Measurements from ENCODE around the gene SSU72. TPM values are rescaled to one million over a fixed set of nuclear protein-coding genes. Genes with fewer than 3 reads are reported as not detected.

The SSU72 gene
- total RNA-seq, 1 experiment from 2014 or later, result 104 TPM

DNA sequence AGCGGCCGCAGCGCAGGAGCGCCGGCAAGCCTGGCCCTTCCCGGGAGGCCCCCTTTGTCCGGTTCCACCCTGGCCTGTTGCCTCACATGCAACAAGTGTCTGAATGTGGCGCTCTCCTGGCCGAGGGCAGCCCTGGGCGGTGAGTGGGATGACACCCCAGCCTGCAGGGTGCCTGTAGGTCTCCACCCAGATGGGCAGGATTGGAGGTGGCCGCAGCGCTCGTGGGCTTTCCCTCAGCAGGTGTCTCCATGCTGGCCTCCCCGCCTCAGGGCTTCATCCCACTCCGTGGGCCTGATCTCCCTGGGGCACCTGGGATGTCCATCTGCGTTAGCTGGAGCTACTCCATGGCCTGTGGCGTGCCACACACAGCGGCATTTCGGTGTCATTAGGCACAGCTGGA lies 42.2 kb upstream of the SSU72 start:
- H3K4me3 Mint-ChIP-seq (ENCODE audit: unreplicated experiment), result peak overlapping the region; percentile 77
- no TSS peak for BruUV-seq (replicated peaks)
- CTCF ChIA-PET, result no interaction called here
- no peak for DNase-seq (ENCODE audit: unreplicated experiment)
- TF ChIP-seq, protein P1, sequence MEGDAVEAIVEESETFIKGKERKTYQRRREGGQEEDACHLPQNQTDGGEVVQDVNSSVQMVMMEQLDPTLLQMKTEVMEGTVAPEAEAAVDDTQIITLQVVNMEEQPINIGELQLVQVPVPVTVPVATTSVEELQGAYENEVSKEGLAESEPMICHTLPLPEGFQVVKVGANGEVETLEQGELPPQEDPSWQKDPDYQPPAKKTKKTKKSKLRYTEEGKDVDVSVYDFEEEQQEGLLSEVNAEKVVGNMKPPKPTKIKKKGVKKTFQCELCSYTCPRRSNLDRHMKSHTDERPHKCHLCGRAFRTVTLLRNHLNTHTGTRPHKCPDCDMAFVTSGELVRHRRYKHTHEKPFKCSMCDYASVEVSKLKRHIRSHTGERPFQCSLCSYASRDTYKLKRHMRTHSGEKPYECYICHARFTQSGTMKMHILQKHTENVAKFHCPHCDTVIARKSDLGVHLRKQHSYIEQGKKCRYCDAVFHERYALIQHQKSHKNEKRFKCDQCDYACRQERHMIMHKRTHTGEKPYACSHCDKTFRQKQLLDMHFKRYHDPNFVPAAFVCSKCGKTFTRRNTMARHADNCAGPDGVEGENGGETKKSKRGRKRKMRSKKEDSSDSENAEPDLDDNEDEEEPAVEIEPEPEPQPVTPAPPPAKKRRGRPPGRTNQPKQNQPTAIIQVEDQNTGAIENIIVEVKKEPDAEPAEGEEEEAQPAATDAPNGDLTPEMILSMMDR (IDR thresholded peaks at IDR 0.05; ENCODE audit: unreplicated experiment), result no peak
- peaks cover 15% of the 10 kb centered on the region for H3K4me1 Mint-ChIP-seq (ENCODE audit: insufficient read depth, unreplicated experiment)
- H3K36me3 Mint-ChIP-seq (ENCODE audit: insufficient read depth, unreplicated experiment), result no peaks in the 10 kb centered on the region
- intact Hi-C loops (cut with micrococcal nuclease), result no loop called here
- no peaks in the 10 kb centered on the region for H3K27me3 Mint-ChIP-seq (ENCODE audit: insufficient read depth, unreplicated experiment)
- peak overlapping the region; percentile 87 for H3K27ac Mint-ChIP-seq (ENCODE audit: low read depth, unreplicated experiment)
- POLR2A ChIA-PET, result no interaction called here
- H3K9me3 Mint-ChIP-seq (ENCODE audit: unreplicated experiment), result no peaks in the 10 kb centered on the region

DNA sequence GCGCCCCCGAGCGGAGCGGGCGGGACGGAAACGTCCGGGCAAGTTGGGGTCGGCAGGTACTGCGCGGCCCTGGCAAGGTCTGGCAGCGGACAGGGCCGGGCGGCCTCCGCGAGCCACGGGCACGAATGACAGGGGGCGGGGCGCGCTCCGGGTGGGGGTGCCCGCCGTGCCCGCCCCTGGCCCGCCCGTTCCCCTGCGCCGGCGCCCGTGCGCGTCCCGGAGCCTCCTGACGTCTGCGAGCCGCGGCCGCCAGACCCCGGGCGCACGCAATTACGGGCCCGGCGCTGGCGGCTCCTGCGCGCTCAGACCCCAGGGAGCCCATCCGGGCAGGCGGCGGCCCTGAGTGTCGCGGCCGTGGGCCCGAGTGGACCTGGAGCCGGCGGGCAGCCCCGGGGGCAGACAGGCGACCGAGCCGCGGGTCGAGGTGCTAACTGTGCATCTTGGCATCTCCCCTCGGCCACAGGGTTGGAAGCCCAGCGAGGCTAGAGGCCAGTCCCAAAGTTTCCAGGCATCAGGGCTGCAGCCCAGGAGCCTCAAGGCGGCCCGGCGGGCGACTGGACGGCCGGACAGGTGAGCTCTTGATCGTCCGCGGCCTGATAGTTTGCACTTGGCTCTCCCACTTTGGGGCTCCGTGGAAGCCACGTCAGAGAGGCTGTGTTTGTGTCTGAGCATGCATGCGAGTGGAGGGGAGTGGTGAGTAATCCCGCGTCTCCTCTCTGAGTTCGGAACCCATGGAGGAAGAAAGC lies 41.6 kb upstream of the SSU72 start:
- no peak for DNase-seq (ENCODE audit: unreplicated experiment)
- BruUV-seq (replicated peaks), result no TSS peak
- Mint-ChIP-seq H3K27ac (ENCODE audit: low read depth, unreplicated experiment) (peak overlapping the region; percentile 87), H3K27me3 (ENCODE audit: insufficient read depth, unreplicated experiment) (no peaks in the 10 kb centered on the region), H3K4me3 (ENCODE audit: unreplicated experiment) (peak overlapping the region; percentile 77), H3K9me3 (ENCODE audit: unreplicated experiment) (no peaks in the 10 kb centered on the region), H3K36me3 (ENCODE audit: insufficient read depth, unreplicated experiment) (no peaks in the 10 kb centered on the region), H3K4me1 (ENCODE audit: insufficient read depth, unreplicated experiment) (peaks cover 15% of the 10 kb centered on the region)
- ChIA-PET CTCF (interaction anchor here (0.7 kb wide), 1 partner anchor 49 kb away, joined by 3 read pairs; no protein-coding TSS in a partner anchor), POLR2A (interaction anchor here (0.6 to 3.1 kb wide), 7 partner anchors 38 to 241 kb away, joined by 3 to 29 read pairs (median 4); partner anchors contain the start of gene AURKAIP1)
- TF ChIP-seq, protein P1 (IDR thresholded peaks at IDR 0.05; ENCODE audit: unreplicated experiment), result no peak
- intact Hi-C loops (cut with micrococcal nuclease), result no loop called here

DNA sequence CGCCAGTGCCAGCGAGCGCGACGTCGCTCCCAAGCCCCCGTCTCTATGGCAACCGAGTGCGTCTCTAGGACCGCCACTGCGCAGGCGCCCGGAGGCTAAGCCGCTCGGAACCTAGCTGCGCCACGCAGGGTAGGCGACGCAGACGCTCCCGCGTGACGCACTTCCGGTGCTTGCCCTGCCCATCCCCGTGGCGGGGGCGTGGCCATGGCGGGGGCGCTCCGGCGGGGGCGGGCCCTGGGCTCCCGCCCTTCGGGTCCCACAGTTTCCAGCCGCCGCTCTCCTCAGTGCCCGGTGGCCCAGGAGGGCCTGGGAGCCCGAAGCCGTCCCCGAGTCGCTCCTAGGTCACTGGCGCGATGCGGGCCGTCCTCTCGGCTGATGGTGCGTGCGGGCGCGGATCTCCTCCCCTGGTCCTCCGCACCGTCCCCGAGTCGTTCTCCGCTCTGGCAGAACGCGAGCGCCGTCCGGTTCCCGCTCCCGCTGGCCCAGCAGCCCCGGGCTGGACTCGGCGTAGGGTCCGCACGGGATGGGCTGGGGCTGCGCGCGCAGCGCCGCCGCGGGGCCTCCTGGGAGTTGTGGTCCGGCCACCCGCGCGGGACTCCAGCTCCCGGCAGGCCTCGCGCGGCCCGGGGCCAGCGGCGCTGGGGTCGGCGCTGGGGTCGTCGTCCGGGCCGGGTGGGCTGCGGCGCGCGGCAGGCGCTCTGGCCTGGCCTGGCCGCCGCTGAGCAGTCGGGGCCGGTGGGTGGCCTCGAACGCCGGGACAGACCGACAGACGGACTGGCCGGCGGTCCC lies 40.8 kb upstream of the SSU72 start, which contains the start of gene MIB2:
MIB2 (plus strand) TSS at position 245 of the 789 bp plus-strand sequence. CDS start 7,953 bp downstream, outside the sequence.
- peak within 1 kb of the TSS; percentile 94 for H3K4me3 Mint-ChIP-seq (ENCODE audit: unreplicated experiment)
- CTCF ChIA-PET, result interaction anchor here (0.7 kb wide), 1 partner anchor 50 kb away, joined by 3 read pairs; no protein-coding TSS in a partner anchor
- peak; percentile 94 for DNase-seq (ENCODE audit: unreplicated experiment)
- H3K27ac Mint-ChIP-seq (ENCODE audit: low read depth, unreplicated experiment), result peak within 1 kb of the TSS; percentile 95
- intact Hi-C loops (cut with micrococcal nuclease), result loop anchor here (2.0 kb wide), 1 partner anchor 41 kb away; the partner anchor contains the start of gene SSU72
- POLR2A ChIA-PET, result interaction anchor here (0.6 to 3.1 kb wide), 14 partner anchors 13 to 294 kb away, joined by 3 to 29 read pairs (median 5); partner anchors contain the start of gene AURKAIP1
- no TSS peak for BruUV-seq (replicated peaks)
- H3K27me3 Mint-ChIP-seq (ENCODE audit: insufficient read depth, unreplicated experiment), result no peaks in the 10 kb centered on the region
- H3K9me3 Mint-ChIP-seq (ENCODE audit: unreplicated experiment), result no peaks in the 10 kb centered on the region
- peaks cover 15% of the 10 kb centered on the region for H3K4me1 Mint-ChIP-seq (ENCODE audit: insufficient read depth, unreplicated experiment)
- H3K36me3 Mint-ChIP-seq (ENCODE audit: insufficient read depth, unreplicated experiment), result no peaks in the 10 kb centered on the region
- TF ChIP-seq, protein P1 (IDR thresholded peaks at IDR 0.05; ENCODE audit: unreplicated experiment), result no peak

DNA sequence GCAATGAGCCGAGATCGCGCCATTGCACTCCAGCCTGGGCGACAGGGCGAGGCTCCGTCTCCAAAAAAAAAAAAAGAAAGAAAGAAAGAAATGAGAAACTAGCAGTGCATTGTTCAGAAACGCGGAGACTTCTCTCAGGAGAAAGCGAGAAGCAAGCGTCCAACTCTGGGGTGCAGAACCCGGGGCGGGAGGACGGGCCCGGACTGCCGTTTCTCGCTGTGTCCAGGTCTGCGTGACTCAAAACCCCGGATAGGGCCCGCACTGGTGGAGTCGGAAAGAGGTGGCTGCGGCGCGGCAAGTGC lies 40.2 kb upstream of the SSU72 start:
- no peak for DNase-seq (ENCODE audit: unreplicated experiment)

More for the DNA sequence above, 40.2 kb upstream of the SSU72 start:
- Mint-ChIP-seq H3K4me3 (ENCODE audit: unreplicated experiment) (peak overlapping the region; percentile 94), H3K4me1 (ENCODE audit: insufficient read depth, unreplicated experiment) (peaks cover 15% of the 10 kb centered on the region), H3K9me3 (ENCODE audit: unreplicated experiment) (no peaks in the 10 kb centered on the region), H3K27me3 (ENCODE audit: insufficient read depth, unreplicated experiment) (no peaks in the 10 kb centered on the region), H3K36me3 (ENCODE audit: insufficient read depth, unreplicated experiment) (no peaks in the 10 kb centered on the region), H3K27ac (ENCODE audit: low read depth, unreplicated experiment) (peak overlapping the region; percentile 95)
- TF ChIP-seq, protein P1 (IDR thresholded peaks at IDR 0.05; ENCODE audit: unreplicated experiment), result no peak
- POLR2A ChIA-PET, result interaction anchor here (1.1 to 3.1 kb wide), 10 partner anchors 13 to 294 kb away, joined by 3 to 29 read pairs (median 6); partner anchors contain the start of genes AURKAIP1 and CDK11A
- intact Hi-C loops (cut with micrococcal nuclease), result loop anchor here (2.0 kb wide), 1 partner anchor 40 kb away; the partner anchor contains the start of gene SSU72
- CTCF ChIA-PET, result interaction anchor here (1.4 kb wide), 1 partner anchor 37 kb away, joined by 3 read pairs; no protein-coding TSS in a partner anchor
- BruUV-seq (replicated peaks), result no TSS peak
